ENCODE measurements around the gene PCNT. TPM values are rescaled to one million over a fixed set of nuclear protein-coding genes. Genes with fewer than 3 reads are reported as not detected.

The PCNT gene
- total RNA-seq, 1 experiment from 2014 or later, result 39.6 TPM

DNA sequence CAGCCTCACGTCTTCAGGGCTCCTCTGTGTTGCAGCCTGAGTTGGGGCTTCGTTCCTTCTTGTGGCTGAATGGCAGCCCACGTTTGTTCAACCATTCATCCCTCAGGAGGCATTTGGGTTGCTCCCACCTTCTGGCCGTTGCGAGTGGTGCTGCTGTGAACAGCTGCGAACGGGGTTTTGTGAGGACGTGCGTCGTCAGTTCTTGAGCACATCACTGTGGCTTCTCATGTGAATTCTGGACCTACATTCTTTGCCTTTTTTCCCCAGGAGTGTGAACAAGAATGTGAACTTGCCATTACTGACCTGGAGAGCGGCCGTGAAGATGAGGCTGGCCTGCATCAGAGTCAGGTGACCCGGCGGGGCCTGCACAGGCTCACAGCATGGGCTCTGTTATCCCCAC is 21.9 kb downstream of the PCNT start:
- Histone ChIP-seq H3T11ph (ENCODE audit: low read length) (no peak overlapping the region), H3K23me2 (ENCODE audit: insufficient read length, low read depth, low read length, poor library complexity, severe bottlenecking) (no peaks in the 10 kb centered on the region), H2BK120ac (ENCODE audit: low read depth, low read length, poor library complexity, severe bottlenecking) (no peak overlapping the region), H3K9ac (ENCODE audit: extremely low read depth, insufficient read length, low read length) (no peak overlapping the region), H3K23ac (ENCODE audit: insufficient read length, low read depth, low read length) (no peak overlapping the region), H3K4me2 (ENCODE audit: insufficient read depth, insufficient read length, low read length) (no peak overlapping the region), H4K91ac (ENCODE audit: insufficient read length, low read depth, low read length) (no peak overlapping the region), H3K27ac (ENCODE audit: insufficient read length, low read depth, low read length) (no peak overlapping the region), H3K27me3 (ENCODE audit: insufficient read depth, low read length) (no peaks in the 10 kb centered on the region), H3K4me1 (ENCODE audit: insufficient read depth, low read length) (no peaks in the 10 kb centered on the region), H3K79me2 (ENCODE audit: insufficient read depth, low read length) (no peaks in the 10 kb centered on the region), H3K79me1 (ENCODE audit: insufficient read depth, low read depth, low read length, poor library complexity, severe bottlenecking) (peaks cover 4% of the 10 kb centered on the region), H2BK12ac (ENCODE audit: insufficient read length, low read depth, low read length) (no peak overlapping the region), H4K8ac (replicated peaks; ENCODE audit: insufficient read length, low read depth, low read length) (no peak overlapping the region), H3K14ac (ENCODE audit: insufficient read depth, low read length) (no peak overlapping the region), H2AFZ (ENCODE audit: low read length) (no peak overlapping the region), H2AK5ac (ENCODE audit: insufficient read length, low read length) (no peak overlapping the region), H2BK15ac (ENCODE audit: low read depth, low read length) (no peak overlapping the region), H3K9me3 (ENCODE audit: control insufficient read depth, low read depth, low read length) (no peaks in the 10 kb centered on the region), H2BK5ac (ENCODE audit: insufficient read length, low read length) (no peak overlapping the region), H3K4ac (ENCODE audit: low read depth, low read length) (no peak overlapping the region), H3K18ac (ENCODE audit: insufficient read length, low read depth, low read length) (no peak overlapping the region), H4K20me1 (ENCODE audit: control insufficient read depth, insufficient read depth, insufficient read length) (no peaks in the 10 kb centered on the region), H4K5ac (ENCODE audit: insufficient read length, low read depth, low read length) (no peak overlapping the region), H2BK20ac (ENCODE audit: low read depth, low read length, poor library complexity, severe bottlenecking) (no peak overlapping the region), H3K56ac (ENCODE audit: insufficient read length, low read depth, low read length) (no peak overlapping the region)
- WGBS (ENCODE audit: extremely low coverage, insufficient read length, low lambda C conversion rate), result no CpG with 5 or more reads among the region's 14 CpGs
- Mint-ChIP-seq H3K4me3 (no peak overlapping the region), H3K27ac (peak overlapping the region in 2 of 3 experiments; percentile 49 to 60; a peak in 3 of 7 replicates), H3K4me1 (no peaks in the 10 kb centered on the region), H3K9me3 (no peaks in the 10 kb centered on the region; a peak in 1 of 5 replicates), H3K27me3 (ENCODE audit: low read depth) (no peaks in the 10 kb centered on the region), H3K36me3 (ENCODE audit: insufficient read depth in 1 of 3, low read depth in 3 of 3) (peaks cover 19 to 67% (median 60%) of the 10 kb centered on the region in 3 experiments; a peak in 6 of 7 replicates)
- DNase-seq, result no peak
- TF ChIP-seq, protein P1, sequence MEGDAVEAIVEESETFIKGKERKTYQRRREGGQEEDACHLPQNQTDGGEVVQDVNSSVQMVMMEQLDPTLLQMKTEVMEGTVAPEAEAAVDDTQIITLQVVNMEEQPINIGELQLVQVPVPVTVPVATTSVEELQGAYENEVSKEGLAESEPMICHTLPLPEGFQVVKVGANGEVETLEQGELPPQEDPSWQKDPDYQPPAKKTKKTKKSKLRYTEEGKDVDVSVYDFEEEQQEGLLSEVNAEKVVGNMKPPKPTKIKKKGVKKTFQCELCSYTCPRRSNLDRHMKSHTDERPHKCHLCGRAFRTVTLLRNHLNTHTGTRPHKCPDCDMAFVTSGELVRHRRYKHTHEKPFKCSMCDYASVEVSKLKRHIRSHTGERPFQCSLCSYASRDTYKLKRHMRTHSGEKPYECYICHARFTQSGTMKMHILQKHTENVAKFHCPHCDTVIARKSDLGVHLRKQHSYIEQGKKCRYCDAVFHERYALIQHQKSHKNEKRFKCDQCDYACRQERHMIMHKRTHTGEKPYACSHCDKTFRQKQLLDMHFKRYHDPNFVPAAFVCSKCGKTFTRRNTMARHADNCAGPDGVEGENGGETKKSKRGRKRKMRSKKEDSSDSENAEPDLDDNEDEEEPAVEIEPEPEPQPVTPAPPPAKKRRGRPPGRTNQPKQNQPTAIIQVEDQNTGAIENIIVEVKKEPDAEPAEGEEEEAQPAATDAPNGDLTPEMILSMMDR (conservative IDR thresholded peaks at IDR 0.05), result no peak

Measured in H9 (cell line).